Measurements from ENCODE around the gene ITM2C.

GRCh38 chr2:230868161-230868946, 3.6 kb downstream of the ITM2C start:
- no peak for TF ChIP-seq POLR2A (IDR thresholded peaks at IDR 0.05)
- no peak for TF ChIP-seq CTCF (IDR thresholded peaks at IDR 0.05 in 4 of 5, conservative IDR thresholded peaks at IDR 0.05 in 1 of 5)

All from gastrocnemius medialis (tissue), 4 donors.